Measurements from ENCODE around the gene OR14A16.

Gene OR14A16

GRCh38 chr1:247841796-247842195 is 17.9 kb upstream of the OR14A16 start, which contains the start of gene OR11L1:
Gene OR11L1, minus strand, starts transcription at chr1:247841896. Its CDS starts 0 bp downstream, at chr1:247841896.
- no peak for ATAC-seq
- TF ChIP-seq ISL1 (CRISPR knock-in tag; IDR thresholded peaks at IDR 0.05) (no peak), ESRRG (CRISPR knock-in tag; IDR thresholded peaks at IDR 0.05) (no peak), PPARA (CRISPR knock-in tag; IDR thresholded peaks at IDR 0.05; ENCODE audit: borderline replicate concordance) (no peak), ZFP3 (CRISPR knock-in tag; IDR thresholded peaks at IDR 0.05) (no peak), CSRNP3 (CRISPR knock-in tag; IDR thresholded peaks at IDR 0.05) (no peak), TOX (CRISPR knock-in tag; IDR thresholded peaks at IDR 0.05; ENCODE audit: borderline replicate concordance) (no peak), ZNF8 (CRISPR knock-in tag; IDR thresholded peaks at IDR 0.05) (no peak), POU6F1 (CRISPR knock-in tag; IDR thresholded peaks at IDR 0.05; ENCODE audit: borderline replicate concordance, low read depth) (no peak), SNAI2 (CRISPR knock-in tag; IDR thresholded peaks at IDR 0.05) (no peak), ZC3H10 (CRISPR knock-in tag; IDR thresholded peaks at IDR 0.05) (no peak), ARNTL (CRISPR knock-in tag; IDR thresholded peaks at IDR 0.05; ENCODE audit: borderline replicate concordance, low read depth) (no peak), CSDC2 (CRISPR knock-in tag; IDR thresholded peaks at IDR 0.05) (no peak), BACH2 (CRISPR knock-in tag; IDR thresholded peaks at IDR 0.05; ENCODE audit: borderline replicate concordance) (no peak)
- TF ChIP-seq, protein P1, sequence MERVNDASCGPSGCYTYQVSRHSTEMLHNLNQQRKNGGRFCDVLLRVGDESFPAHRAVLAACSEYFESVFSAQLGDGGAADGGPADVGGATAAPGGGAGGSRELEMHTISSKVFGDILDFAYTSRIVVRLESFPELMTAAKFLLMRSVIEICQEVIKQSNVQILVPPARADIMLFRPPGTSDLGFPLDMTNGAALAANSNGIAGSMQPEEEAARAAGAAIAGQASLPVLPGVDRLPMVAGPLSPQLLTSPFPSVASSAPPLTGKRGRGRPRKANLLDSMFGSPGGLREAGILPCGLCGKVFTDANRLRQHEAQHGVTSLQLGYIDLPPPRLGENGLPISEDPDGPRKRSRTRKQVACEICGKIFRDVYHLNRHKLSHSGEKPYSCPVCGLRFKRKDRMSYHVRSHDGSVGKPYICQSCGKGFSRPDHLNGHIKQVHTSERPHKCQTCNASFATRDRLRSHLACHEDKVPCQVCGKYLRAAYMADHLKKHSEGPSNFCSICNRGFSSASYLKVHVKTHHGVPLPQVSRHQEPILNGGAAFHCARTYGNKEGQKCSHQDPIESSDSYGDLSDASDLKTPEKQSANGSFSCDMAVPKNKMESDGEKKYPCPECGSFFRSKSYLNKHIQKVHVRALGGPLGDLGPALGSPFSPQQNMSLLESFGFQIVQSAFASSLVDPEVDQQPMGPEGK (CRISPR knock-in tag; IDR thresholded peaks at IDR 0.05; ENCODE audit: borderline replicate concordance), result no peak
- TF ChIP-seq, protein P2, sequence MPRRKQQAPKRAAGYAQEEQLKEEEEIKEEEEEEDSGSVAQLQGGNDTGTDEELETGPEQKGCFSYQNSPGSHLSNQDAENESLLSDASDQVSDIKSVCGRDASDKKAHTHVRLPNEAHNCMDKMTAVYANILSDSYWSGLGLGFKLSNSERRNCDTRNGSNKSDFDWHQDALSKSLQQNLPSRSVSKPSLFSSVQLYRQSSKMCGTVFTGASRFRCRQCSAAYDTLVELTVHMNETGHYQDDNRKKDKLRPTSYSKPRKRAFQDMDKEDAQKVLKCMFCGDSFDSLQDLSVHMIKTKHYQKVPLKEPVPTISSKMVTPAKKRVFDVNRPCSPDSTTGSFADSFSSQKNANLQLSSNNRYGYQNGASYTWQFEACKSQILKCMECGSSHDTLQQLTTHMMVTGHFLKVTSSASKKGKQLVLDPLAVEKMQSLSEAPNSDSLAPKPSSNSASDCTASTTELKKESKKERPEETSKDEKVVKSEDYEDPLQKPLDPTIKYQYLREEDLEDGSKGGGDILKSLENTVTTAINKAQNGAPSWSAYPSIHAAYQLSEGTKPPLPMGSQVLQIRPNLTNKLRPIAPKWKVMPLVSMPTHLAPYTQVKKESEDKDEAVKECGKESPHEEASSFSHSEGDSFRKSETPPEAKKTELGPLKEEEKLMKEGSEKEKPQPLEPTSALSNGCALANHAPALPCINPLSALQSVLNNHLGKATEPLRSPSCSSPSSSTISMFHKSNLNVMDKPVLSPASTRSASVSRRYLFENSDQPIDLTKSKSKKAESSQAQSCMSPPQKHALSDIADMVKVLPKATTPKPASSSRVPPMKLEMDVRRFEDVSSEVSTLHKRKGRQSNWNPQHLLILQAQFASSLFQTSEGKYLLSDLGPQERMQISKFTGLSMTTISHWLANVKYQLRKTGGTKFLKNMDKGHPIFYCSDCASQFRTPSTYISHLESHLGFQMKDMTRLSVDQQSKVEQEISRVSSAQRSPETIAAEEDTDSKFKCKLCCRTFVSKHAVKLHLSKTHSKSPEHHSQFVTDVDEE (CRISPR knock-in tag; IDR thresholded peaks at IDR 0.05), result no peak
- TF ChIP-seq, protein P3, sequence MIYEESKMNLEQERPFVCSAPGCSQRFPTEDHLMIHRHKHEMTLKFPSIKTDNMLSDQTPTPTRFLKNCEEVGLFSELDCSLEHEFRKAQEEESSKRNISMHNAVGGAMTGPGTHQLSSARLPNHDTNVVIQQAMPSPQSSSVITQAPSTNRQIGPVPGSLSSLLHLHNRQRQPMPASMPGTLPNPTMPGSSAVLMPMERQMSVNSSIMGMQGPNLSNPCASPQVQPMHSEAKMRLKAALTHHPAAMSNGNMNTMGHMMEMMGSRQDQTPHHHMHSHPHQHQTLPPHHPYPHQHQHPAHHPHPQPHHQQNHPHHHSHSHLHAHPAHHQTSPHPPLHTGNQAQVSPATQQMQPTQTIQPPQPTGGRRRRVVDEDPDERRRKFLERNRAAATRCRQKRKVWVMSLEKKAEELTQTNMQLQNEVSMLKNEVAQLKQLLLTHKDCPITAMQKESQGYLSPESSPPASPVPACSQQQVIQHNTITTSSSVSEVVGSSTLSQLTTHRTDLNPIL (CRISPR knock-in tag; IDR thresholded peaks at IDR 0.05; ENCODE audit: low read depth), result no peak

- ATAC-seq, result no peak
- TF ChIP-seq ZNF8 (CRISPR knock-in tag; IDR thresholded peaks at IDR 0.05) (no peak), ESRRG (CRISPR knock-in tag; IDR thresholded peaks at IDR 0.05) (no peak), ISL1 (CRISPR knock-in tag; IDR thresholded peaks at IDR 0.05) (no peak), TOX (CRISPR knock-in tag; IDR thresholded peaks at IDR 0.05; ENCODE audit: borderline replicate concordance) (no peak), POU6F1 (CRISPR knock-in tag; IDR thresholded peaks at IDR 0.05; ENCODE audit: borderline replicate concordance, low read depth) (no peak), RARB (CRISPR knock-in tag; IDR thresholded peaks at IDR 0.05) (no peak), ZFP30 (CRISPR knock-in tag; IDR thresholded peaks at IDR 0.05) (no peak), TCF4 (CRISPR knock-in tag; IDR thresholded peaks at IDR 0.05; ENCODE audit: borderline replicate concordance) (no peak), ZC3H10 (CRISPR knock-in tag; IDR thresholded peaks at IDR 0.05) (no peak)
- TF ChIP-seq, protein P3 (CRISPR knock-in tag; IDR thresholded peaks at IDR 0.05; ENCODE audit: low read depth), result no peak
- TF ChIP-seq, protein P2 (CRISPR knock-in tag; IDR thresholded peaks at IDR 0.05), result no peak
Measured at GRCh38 chr1:247840818-247841217, 16.9 kb upstream of the OR14A16 start.

Measured in SK-N-SH treated with all-trans-retinoic acid at 6 μM for 48 hours (cell line).